ENCODE results near the gene NPM3. TPM values are rescaled to one million over a fixed set of nuclear protein-coding genes. Genes with fewer than 3 reads are reported as not detected.

NPM3 gene
- total RNA-seq, 1 donor = 64.8 TPM

- Histone ChIP-seq H2AFZ (ENCODE audit: low read length) (peak overlapping the region; percentile 89), H3K9me3 (ENCODE audit: low read depth, low read length) (no peaks in the 10 kb centered on the region), H3K27ac (ENCODE audit: low read depth, low read length) (peak overlapping the region; percentile 50)
Measured at GRCh38 chr10:101830322-101831168, 47.3 kb upstream of the NPM3 start.

GRCh38 chr10:101829561-101830315, 46.5 kb upstream of the NPM3 start:
- Histone ChIP-seq H3K27ac (ENCODE audit: low read depth, low read length) (peak overlapping the region; percentile 50), H3K27me3 (ENCODE audit: insufficient read depth, low read length) (no peaks in the 10 kb centered on the region), H3K79me2 (ENCODE audit: insufficient read depth, low read length) (no peaks in the 10 kb centered on the region), H3K4me3 (ENCODE audit: insufficient read depth, low read length) (peak overlapping the region; percentile 79), H3K9me3 (ENCODE audit: low read depth, low read length) (no peaks in the 10 kb centered on the region), H3K4me1 (ENCODE audit: insufficient read depth, low read length) (peaks cover 16% of the 10 kb centered on the region), H3K36me3 (ENCODE audit: insufficient read depth, low read length) (no peaks in the 10 kb centered on the region), H4K20me1 (ENCODE audit: insufficient read depth, low read length) (peaks cover 3% of the 10 kb centered on the region), H3K4me2 (ENCODE audit: insufficient read depth, low read length) (peak overlapping the region; percentile 95), H2AFZ (ENCODE audit: low read length) (peak overlapping the region; percentile 89)
- no peak for TF ChIP-seq CTCF (IDR thresholded peaks at IDR 0.05; ENCODE audit: extremely low read depth, low read depth, low read length)
- DNase-seq (ENCODE audit: insufficient read length, low spot score, missing footprints) = peak; percentile 85

More at GRCh38 chr10:101830322-101831168, 47.3 kb upstream of the NPM3 start:
- Histone ChIP-seq H4K20me1 (ENCODE audit: insufficient read depth, low read length) (peaks cover 7% of the 10 kb centered on the region), H3K4me1 (ENCODE audit: insufficient read depth, low read length) (peaks cover 16% of the 10 kb centered on the region), H3K4me2 (ENCODE audit: insufficient read depth, low read length) (peak overlapping the region; percentile 95), H3K79me2 (ENCODE audit: insufficient read depth, low read length) (no peaks in the 10 kb centered on the region), H3K36me3 (ENCODE audit: insufficient read depth, low read length) (no peaks in the 10 kb centered on the region), H3K27me3 (ENCODE audit: insufficient read depth, low read length) (no peaks in the 10 kb centered on the region), H3K4me3 (ENCODE audit: insufficient read depth, low read length) (peak overlapping the region; percentile 79)
- TF ChIP-seq CTCF (IDR thresholded peaks at IDR 0.05; ENCODE audit: extremely low read depth, low read depth, low read length) = no peak
- DNase-seq (ENCODE audit: insufficient read length, low spot score, missing footprints) = peak; percentile 99

- H2AFZ ChIP-seq (ENCODE audit: low read length) = no peak overlapping the region
- no peak overlapping the region for H3K27ac ChIP-seq (ENCODE audit: low read depth, low read length)
- TF ChIP-seq CTCF (IDR thresholded peaks at IDR 0.05; ENCODE audit: extremely low read depth, low read depth, low read length) = no peak
- no peaks in the 10 kb centered on the region for H3K79me2 ChIP-seq (ENCODE audit: insufficient read depth, low read length)
- H3K9me3 ChIP-seq (ENCODE audit: low read depth, low read length) = no peaks in the 10 kb centered on the region
- H4K20me1 ChIP-seq (ENCODE audit: insufficient read depth, low read length) = peaks cover 3% of the 10 kb centered on the region
- peak; percentile 17 for DNase-seq (ENCODE audit: insufficient read length, low spot score, missing footprints)
- no peak overlapping the region for H3K4me2 ChIP-seq (ENCODE audit: insufficient read depth, low read length)
- H3K36me3 ChIP-seq (ENCODE audit: insufficient read depth, low read length) = no peaks in the 10 kb centered on the region
- H3K27me3 ChIP-seq (ENCODE audit: insufficient read depth, low read length) = no peaks in the 10 kb centered on the region
- peaks cover 16% of the 10 kb centered on the region for H3K4me1 ChIP-seq (ENCODE audit: insufficient read depth, low read length)
- no peak overlapping the region for H3K4me3 ChIP-seq (ENCODE audit: insufficient read depth, low read length)
Measured at GRCh38 chr10:101828766-101829551, 45.7 kb upstream of the NPM3 start.
